HG03095 (cell line): ENCODE results near the gene EPN1.

Source experiments
- ATAC-seq: cut with Tn5 transposase; IDR thresholded peaks from one replicate; pipeline ENCODE4 v1.9.1; 2021; ENCODE audit warnings: moderate library complexity; ENCODE audit not compliant: unreplicated experiment

Gene EPN1

GRCh38 chr19:55660404-55660803 is 14.6 kb upstream of the EPN1 start:
- ATAC-seq: no peak

DNA sequence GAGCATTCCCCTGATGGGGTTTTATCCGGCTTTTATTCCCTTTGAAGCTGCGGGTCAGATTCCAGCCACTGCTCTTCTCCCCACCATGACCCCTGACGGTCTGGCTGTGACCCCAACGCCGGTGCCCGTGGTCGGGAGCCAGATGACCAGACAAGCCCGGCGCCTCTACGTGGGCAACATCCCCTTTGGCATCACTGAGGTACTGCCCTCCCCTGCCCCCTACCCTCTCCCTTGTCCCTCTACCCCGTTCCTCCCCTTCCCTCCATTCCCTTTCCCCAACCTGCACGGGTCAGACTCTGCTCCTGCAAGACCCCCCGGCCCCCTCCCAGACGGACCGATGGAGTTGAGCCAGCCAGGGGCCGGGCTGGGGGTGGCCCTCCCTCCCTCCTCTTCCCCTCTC is 14.0 kb upstream of the EPN1 start:
- no peak for ATAC-seq

GRCh38 chr19:55661826-55662225 is 13.2 kb upstream of the EPN1 start:
- no peak for ATAC-seq

- no peak for ATAC-seq
Measured at GRCh38 chr19:55663846-55664536, 11.0 kb upstream of the EPN1 start.

DNA sequence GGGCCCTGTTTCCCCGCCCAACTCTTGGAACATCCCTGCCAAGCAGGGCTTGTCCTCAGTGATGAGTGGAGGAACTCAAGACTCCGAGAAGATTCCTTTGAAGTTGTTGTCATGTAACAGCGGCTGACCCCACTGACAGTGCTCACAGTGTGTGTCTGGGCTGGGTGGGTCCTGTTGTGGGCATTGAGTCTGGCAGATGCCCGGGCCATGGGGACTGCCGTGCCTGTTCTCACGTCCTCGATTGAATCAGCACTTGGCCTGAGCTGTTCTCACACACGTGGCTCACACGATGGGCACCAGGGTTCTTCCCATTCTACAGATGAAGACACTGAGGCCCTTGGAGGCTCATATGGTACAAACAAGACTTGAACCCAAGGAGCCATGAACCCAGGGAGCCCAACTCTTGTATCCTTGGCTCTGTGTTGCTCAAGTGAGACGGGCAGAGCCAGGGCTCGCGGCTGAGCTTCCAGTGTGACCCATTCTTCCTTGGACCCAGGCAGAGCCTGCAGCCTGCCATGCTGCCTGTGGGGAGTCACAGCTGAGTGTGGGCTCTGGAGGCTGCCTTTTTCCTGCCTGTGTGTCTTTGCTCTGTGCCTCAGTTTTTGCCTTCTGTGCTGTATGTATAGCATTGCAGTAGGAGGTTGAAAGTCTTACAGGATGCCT is 8.6 kb upstream of the EPN1 start:
- no peak for ATAC-seq

DNA sequence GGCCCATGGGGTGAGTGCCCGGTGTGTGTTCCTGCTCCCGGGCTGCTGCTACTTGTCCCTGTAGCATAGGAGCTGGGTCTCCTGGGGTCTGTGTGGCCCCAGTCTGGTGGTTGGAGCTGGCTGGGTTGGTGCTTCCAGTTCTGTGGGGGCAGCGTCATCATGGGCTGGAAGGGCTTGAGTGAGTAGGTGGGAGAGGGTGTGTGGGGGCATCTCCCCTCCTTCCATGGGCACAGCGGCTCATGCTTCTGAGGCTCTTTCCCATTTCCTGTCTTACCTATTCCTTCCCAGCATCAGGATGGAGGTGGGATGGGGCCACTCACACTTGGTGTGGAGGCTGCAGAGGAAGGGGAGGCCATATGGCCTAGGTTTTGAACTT is 8.0 kb upstream of the EPN1 start:
- no peak for ATAC-seq

- no peak for ATAC-seq
Measured at GRCh38 chr19:55667511-55667910, 7.5 kb upstream of the EPN1 start.

GRCh38 chr19:55667958-55668357 is 7.1 kb upstream of the EPN1 start:
- no peak for ATAC-seq

DNA sequence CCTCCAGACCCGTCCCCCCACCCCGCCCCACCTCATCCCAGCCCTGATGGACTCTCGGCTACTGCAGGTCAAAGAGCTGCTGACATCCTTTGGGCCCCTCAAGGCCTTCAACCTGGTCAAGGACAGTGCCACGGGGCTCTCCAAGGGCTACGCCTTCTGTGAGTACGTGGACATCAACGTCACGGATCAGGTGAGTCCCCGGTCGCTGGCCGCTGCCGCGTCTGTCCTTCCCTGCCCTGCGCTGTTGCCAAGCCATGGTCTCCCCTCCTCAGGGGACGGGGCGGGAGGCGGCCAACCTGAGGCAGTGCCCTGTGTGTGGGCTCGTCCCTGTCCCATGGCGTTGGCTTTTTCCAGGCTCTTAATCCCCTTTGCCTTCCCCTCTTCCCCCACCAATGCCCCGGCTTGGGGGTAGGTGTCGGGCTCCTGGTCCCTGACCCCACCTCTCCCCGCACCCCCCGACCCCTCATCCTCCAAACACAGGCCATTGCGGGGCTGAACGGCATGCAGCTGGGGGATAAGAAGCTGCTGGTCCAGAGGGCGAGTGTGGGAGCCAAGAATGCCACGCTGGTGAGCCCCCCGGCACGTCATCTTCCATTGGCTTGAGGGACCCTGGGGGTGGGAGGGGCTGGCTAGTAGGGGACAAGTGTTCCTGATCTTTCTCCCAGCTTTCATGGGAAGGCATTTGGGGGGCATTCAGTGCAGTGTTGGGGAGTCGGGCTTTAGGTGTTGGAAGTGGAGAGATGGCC is 6.2 kb upstream of the EPN1 start:
- ATAC-seq: no peak

- ATAC-seq: no peak
Measured at GRCh38 chr19:55669418-55670279, 5.4 kb upstream of the EPN1 start.

GRCh38 chr19:55670280-55671053 is 4.6 kb upstream of the EPN1 start:
- no peak for ATAC-seq

DNA sequence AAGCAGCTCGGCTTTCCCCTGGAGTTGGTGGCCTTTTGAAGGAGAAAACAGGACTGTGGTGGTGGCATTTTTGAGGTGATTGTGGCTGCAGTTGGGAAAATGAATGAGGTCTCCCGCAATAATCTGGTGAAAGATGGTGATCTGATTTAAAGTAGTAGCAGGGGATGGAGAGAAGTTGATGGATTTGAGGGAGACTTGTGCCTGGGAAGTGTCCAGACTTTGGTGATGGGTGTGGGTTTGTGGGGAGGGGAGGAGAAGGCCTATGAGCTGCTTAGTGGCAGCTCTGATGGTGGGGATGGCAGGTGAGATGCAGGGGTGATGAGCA is 4.0 kb upstream of the EPN1 start:
- no peak for ATAC-seq

GRCh38 chr19:55672418-55672817 is 2.6 kb upstream of the EPN1 start:
- no peak for ATAC-seq

DNA sequence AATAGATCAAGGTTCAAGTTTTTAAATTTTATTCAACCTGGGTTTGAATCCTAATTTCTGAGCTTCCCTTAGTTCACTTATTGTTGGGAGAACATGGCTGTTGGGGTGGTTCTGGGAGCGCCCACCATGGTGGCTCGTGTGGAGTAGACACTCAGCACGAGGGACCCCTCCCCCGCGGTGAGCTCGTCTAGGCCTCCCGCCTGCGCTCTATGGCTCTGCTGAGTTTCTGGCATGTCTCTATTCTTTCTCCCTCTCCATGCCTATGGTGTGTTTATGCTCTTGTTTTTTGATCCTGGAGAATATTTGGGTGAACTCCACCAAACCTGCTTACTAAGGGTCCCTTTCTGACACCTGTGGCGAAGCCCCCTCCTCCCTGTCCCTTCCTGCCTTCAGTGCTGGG is 1.6 kb upstream of the EPN1 start:
- ATAC-seq: no peak

- no peak for ATAC-seq
Measured at GRCh38 chr19:55673889-55674288, 1.1 kb upstream of the EPN1 start.

GRCh38 chr19:55674459-55674840 is 576 bp upstream of the EPN1 start:
- no peak for ATAC-seq

- no peak for ATAC-seq
Measured at GRCh38 chr19:55675661-55676354, 782 bp downstream of the EPN1 start.

DNA sequence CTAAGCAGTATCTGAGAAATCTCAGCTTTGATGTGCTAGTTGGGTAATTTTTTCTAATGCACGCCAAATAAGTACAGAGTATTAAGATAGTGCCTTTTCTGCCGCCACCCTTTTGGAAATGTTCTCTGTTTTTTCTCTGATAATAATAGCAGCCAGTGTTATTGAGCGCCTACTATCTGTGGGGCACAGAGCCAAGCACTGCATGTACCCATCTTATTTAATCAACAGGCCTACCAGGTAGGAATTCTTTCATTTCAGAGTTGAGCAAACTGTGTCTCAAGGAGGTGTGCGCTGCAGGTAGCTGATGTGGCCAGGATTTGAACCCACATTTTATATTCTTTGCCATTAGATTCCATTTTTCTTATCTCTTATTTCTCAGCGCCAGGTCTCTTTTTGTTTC is 1.4 kb downstream of the EPN1 start:
- ATAC-seq: no peak

GRCh38 chr19:55676889-55677505 is 2.0 kb downstream of the EPN1 start:
- no peak for ATAC-seq

DNA sequence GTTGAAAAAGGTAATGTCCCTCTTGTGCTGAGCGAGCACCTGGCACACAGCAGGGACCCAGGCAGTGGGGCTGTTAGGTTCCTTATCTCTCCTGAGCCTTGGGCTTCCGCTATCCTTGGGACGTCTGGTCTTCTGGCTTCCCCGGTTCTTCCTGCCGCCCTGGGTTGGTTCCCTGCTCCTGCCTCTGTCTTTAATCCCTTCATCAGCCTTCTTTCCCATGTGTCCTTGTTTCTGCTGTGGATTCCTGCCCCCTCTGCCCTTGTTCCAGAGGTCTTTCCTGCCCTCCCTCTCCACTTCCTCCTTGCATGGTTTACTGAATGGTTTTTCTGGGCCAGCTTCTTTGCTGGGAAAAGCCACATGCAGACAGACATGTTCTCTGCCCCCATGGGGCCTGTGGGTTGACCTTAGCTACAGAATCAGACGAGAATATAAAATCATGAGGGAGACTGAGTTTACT is 2.6 kb downstream of the EPN1 start:
- no peak for ATAC-seq
